ENCODE results near the gene CUEDC1.

Gene CUEDC1

GRCh38 chr17:57875290-57876022, 79.8 kb downstream of the CUEDC1 start:
- DNase-seq (ENCODE audit: low read depth in 2 of 2) = no peak

- DNase-seq (ENCODE audit: low read depth in 2 of 2) = no peak
Measured at GRCh38 chr17:57874434-57875289, 80.5 kb downstream of the CUEDC1 start.

- no peak for DNase-seq (ENCODE audit: low read depth in 2 of 2)
Measured at GRCh38 chr17:57874058-57874419, 81.2 kb downstream of the CUEDC1 start.

- DNase-seq (ENCODE audit: low read depth in 2 of 2) = no peak
Measured at GRCh38 chr17:57873261-57874057, 81.8 kb downstream of the CUEDC1 start.

GRCh38 chr17:57872536-57872935, 82.7 kb downstream of the CUEDC1 start:
- DNase-seq (ENCODE audit: low read depth in 2 of 2) = no peak

GRCh38 chr17:57871863-57872262, 83.3 kb downstream of the CUEDC1 start:
- DNase-seq (ENCODE audit: low read depth in 2 of 2) = no peak

GRCh38 chr17:57871155-57871554, 84.1 kb downstream of the CUEDC1 start:
- DNase-seq (ENCODE audit: low read depth in 2 of 2) = no peak

GRCh38 chr17:57870283-57870635, 85.0 kb downstream of the CUEDC1 start:
- no peak for DNase-seq (ENCODE audit: low read depth in 2 of 2)

GRCh38 chr17:57869617-57870282, 85.5 kb downstream of the CUEDC1 start:
- no peak for DNase-seq (ENCODE audit: low read depth in 2 of 2)

- DNase-seq (ENCODE audit: low read depth in 2 of 2) = no peak
Measured at GRCh38 chr17:57868910-57869616, 86.1 kb downstream of the CUEDC1 start.

GRCh38 chr17:57868007-57868909, 87.0 kb downstream of the CUEDC1 start:
- no peak for DNase-seq (ENCODE audit: low read depth in 2 of 2)

- DNase-seq (ENCODE audit: low read depth in 2 of 2) = no peak
Measured at GRCh38 chr17:57867126-57867525, 88.1 kb downstream of the CUEDC1 start.

GRCh38 chr17:57866723-57867122, 88.5 kb downstream of the CUEDC1 start:
- no peak for DNase-seq (ENCODE audit: low read depth in 2 of 2)

- DNase-seq (ENCODE audit: low read depth in 2 of 2) = no peak
Measured at GRCh38 chr17:57866319-57866718, 88.9 kb downstream of the CUEDC1 start.

GRCh38 chr17:57864273-57864672, 90.9 kb downstream of the CUEDC1 start:
- no peak for DNase-seq (ENCODE audit: low read depth in 2 of 2)

GRCh38 chr17:57862694-57863667, 92.2 kb downstream of the CUEDC1 start:
- DNase-seq (ENCODE audit: low read depth in 2 of 2) = no peak

GRCh38 chr17:57861790-57862693, 93.2 kb downstream of the CUEDC1 start:
- DNase-seq (ENCODE audit: low read depth in 2 of 2) = no peak

Data from stimulated activated CD8-positive, alpha-beta memory T cell treated with anti-CD3 and anti-CD28 coated beads, Interleukin-15, amount 100 ng/mL, for 4 hours (primary cell).